ENCODE results near the gene TFEB. TPM values are rescaled to one million over a fixed set of nuclear protein-coding genes. Genes with fewer than 3 reads are reported as not detected.
A peak's percentile ranks its signal among the peaks of the same experiment; 100 is the strongest.

TFEB gene
- total and polyA plus RNA-seq, 2 experiments from 2014 or later, result 34.0 to 41.0 TPM

- no peaks in the 10 kb centered on the region for H3K9me3 ChIP-seq (ENCODE audit: low read depth)
- H3K27ac ChIP-seq, result no peak overlapping the region
- H3K4me3 ChIP-seq, result no peak overlapping the region
- no peak for TF ChIP-seq CTCF (IDR thresholded peaks at IDR 0.05; ENCODE audit: low read depth, low read length)
- no peak for DNase-seq (ENCODE audit: low read depth in 1 of 2, low spot score in 1 of 2)
- H3K4me1 ChIP-seq (ENCODE audit: low read depth), result no peaks in the 10 kb centered on the region
- no peaks in the 10 kb centered on the region for H3K27me3 ChIP-seq
- H3K36me3 ChIP-seq, result no peaks in the 10 kb centered on the region
Observed at GRCh38 chr6:41663568-41663967, 71.8 kb downstream of the TFEB start.

- TF ChIP-seq CTCF (IDR thresholded peaks at IDR 0.05; ENCODE audit: low read depth, low read length), result no peak
- H3K27ac ChIP-seq, result no peak overlapping the region
- no peaks in the 10 kb centered on the region for H3K36me3 ChIP-seq
- H3K4me1 ChIP-seq (ENCODE audit: low read depth), result peaks cover 6% of the 10 kb centered on the region
- H3K4me3 ChIP-seq, result no peak overlapping the region
- DNase-seq (ENCODE audit: low read depth in 1 of 2, low spot score in 1 of 2), result no peak
- H3K9me3 ChIP-seq (ENCODE audit: low read depth), result no peaks in the 10 kb centered on the region
- no peaks in the 10 kb centered on the region for H3K27me3 ChIP-seq
Observed at GRCh38 chr6:41659935-41660334, 75.5 kb downstream of the TFEB start.

DNA sequence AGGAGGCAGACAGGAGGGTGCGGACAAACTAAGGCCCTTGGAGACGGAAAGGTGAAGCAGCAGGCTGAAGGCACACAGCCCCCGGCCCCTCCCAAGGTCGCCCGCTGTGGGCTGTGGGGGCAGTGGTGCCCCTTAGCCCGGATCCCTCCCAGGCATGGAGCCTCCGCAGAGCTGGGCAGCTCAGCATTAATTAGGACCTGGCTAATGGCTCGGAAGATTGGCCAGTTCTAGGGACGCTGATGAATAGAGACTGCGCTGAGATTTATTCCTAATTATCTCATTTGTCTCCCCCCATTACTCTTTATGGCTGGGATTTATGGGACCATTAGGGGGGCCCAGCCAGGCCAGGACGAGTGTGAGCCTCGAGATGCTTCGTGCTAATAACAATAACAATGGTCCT is 76.8 kb downstream of the TFEB start:
- no peak overlapping the region for H3K27ac ChIP-seq
- H3K27me3 ChIP-seq, result no peaks in the 10 kb centered on the region
- no peaks in the 10 kb centered on the region for H3K9me3 ChIP-seq (ENCODE audit: low read depth)
- H3K36me3 ChIP-seq, result no peaks in the 10 kb centered on the region
- DNase-seq (ENCODE audit: low read depth in 1 of 2, low spot score in 1 of 2), result no peak
- no peak overlapping the region for H3K4me3 ChIP-seq
- peaks cover 6% of the 10 kb centered on the region for H3K4me1 ChIP-seq (ENCODE audit: low read depth)
- TF ChIP-seq CTCF (IDR thresholded peaks at IDR 0.05; ENCODE audit: low read depth, low read length), result no peak

DNA sequence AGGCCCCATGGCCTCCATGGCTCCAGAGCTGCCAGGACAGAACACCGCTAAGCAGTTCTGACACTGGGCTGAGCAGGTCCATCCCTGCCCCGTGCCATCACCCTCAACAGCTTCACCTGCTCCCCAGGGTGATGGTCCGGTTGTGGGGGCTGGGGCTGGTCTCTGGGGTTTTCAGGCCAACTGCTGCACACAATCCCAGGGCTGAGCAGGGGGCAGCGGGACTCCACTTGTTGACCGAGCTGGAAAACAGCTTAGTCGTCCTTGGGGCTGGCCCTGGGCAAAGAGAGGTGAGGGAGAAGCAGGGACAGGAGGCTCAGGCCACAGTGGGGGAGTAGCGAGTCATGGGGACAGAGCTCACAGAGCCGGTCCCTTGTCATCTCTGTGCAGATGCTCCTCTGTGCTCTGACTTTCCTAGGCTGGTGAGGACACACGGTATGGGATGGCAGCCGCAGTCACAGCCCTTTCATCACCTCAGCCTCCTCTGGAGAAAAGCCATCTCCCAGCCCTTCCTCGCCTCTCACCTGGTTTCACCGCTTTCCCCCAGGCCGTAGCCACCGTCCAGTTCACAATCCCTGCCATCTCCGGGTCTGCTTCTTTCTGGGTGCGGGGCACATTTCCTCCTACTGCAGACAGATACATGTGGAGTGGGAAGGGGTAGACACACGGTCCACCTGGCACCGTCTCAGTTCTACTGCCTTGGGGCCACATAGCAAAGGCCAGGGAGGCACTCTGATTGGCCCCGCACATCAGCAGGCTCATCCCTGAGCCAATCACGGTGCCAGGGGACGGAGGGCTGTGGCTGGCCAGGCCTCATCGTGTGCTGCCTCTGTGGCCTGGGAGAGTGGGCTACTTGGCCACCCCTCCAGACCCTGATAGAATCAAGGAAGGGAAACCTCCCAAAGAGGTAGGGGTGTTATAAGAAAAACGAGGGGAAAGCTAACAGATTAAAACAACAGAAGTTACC is 78.0 kb downstream of the TFEB start:
- no peak for DNase-seq (ENCODE audit: low read depth in 1 of 2, low spot score in 1 of 2)
- Histone ChIP-seq H3K27ac (no peak overlapping the region), H3K4me3 (no peak overlapping the region), H3K9me3 (ENCODE audit: low read depth) (no peaks in the 10 kb centered on the region), H3K27me3 (no peaks in the 10 kb centered on the region), H3K4me1 (ENCODE audit: low read depth) (peaks cover 6% of the 10 kb centered on the region), H3K36me3 (no peaks in the 10 kb centered on the region)
- no peak for TF ChIP-seq CTCF (IDR thresholded peaks at IDR 0.05; ENCODE audit: low read depth, low read length)

DNA sequence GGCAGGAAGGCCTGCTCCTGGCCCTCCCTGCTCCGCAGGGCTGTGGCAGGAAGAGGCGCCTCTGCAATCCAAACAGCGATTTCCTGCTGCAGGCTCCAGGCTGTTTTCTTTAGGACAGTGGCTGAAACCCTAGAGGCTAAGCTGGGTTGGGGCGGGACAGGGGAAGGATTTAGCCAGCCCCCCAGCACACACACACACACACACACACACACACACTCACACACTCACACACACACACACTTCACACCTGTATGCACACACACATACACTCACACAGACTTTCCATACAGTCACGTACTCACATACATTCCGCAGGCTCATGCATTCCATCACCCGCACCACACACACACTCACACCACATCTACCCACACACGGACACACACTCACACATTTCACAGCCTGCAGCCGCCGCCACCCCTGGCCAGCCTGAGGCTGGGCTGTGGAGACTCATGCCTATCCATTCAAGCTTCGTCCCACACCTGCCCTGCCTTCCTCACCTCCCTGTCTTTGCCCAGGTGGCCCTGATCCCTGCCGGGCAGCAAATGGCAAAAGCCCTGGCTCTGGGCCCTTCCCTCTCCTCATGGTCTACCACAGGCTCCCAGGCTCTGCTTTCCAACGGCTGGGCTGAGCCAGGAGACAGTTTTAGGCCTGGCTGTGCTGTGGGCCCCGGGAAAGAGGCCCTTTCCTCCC is 79.3 kb downstream of the TFEB start:
- H3K4me1 ChIP-seq (ENCODE audit: low read depth), result peaks cover 6% of the 10 kb centered on the region
- peak in 1 of 2 donors; percentile 66 for DNase-seq (ENCODE audit: low read depth in 1 of 2, low spot score in 1 of 2)
- peak overlapping the region; percentile 54 for H3K27ac ChIP-seq

More for the DNA sequence above, 79.3 kb downstream of the TFEB start:
- Histone ChIP-seq H3K36me3 (no peaks in the 10 kb centered on the region), H3K4me3 (no peak overlapping the region), H3K9me3 (ENCODE audit: low read depth) (no peaks in the 10 kb centered on the region), H3K27me3 (no peaks in the 10 kb centered on the region)
- no peak for TF ChIP-seq CTCF (IDR thresholded peaks at IDR 0.05; ENCODE audit: low read depth, low read length)

Measured in cardiac muscle cell (in vitro differentiated cells and primary cell).